ENCODE data around the gene MAP1LC3B. TPM values are rescaled to one million over a fixed set of nuclear protein-coding genes. Genes with fewer than 3 reads are reported as not detected.
"Not testable (repeated sequence)": the region's sequence is repeated elsewhere in the genome, so short reads cannot be mapped to it uniquely, and the experiment has no call there.

Gene MAP1LC3B
- total RNA-seq, 6 experiments from 2014 or later, result 81.3 to 112 (median 85.4) TPM

- H3K4me3 Mint-ChIP-seq, result peak overlapping the region; percentile 66
- TF ChIP-seq, protein P1, sequence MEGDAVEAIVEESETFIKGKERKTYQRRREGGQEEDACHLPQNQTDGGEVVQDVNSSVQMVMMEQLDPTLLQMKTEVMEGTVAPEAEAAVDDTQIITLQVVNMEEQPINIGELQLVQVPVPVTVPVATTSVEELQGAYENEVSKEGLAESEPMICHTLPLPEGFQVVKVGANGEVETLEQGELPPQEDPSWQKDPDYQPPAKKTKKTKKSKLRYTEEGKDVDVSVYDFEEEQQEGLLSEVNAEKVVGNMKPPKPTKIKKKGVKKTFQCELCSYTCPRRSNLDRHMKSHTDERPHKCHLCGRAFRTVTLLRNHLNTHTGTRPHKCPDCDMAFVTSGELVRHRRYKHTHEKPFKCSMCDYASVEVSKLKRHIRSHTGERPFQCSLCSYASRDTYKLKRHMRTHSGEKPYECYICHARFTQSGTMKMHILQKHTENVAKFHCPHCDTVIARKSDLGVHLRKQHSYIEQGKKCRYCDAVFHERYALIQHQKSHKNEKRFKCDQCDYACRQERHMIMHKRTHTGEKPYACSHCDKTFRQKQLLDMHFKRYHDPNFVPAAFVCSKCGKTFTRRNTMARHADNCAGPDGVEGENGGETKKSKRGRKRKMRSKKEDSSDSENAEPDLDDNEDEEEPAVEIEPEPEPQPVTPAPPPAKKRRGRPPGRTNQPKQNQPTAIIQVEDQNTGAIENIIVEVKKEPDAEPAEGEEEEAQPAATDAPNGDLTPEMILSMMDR (IDR thresholded peaks at IDR 0.05), result no peak
- no peaks in the 10 kb centered on the region for H3K9me3 Mint-ChIP-seq
- peak overlapping the region; percentile 90 for H3K27ac Mint-ChIP-seq
- H3K4me1 Mint-ChIP-seq (ENCODE audit: low read depth), result peaks cover 34% of the 10 kb centered on the region
- H3K36me3 Mint-ChIP-seq (ENCODE audit: low read depth), result peaks cover 3% of the 10 kb centered on the region; the same call in 1 of the 2 replicates
- DNase-seq, result peak; percentile 99
- H3K27me3 Mint-ChIP-seq (ENCODE audit: insufficient read depth), result peaks cover 6% of the 10 kb centered on the region
These were observed 4.0 kb upstream of the MAP1LC3B start for GRCh38 chr16:87387942-87388817.

- DNase-seq, result no peak
- Mint-ChIP-seq H3K4me1 (ENCODE audit: low read depth) (peaks cover 40% of the 10 kb centered on the region), H3K27ac (peak overlapping the region; percentile 90), H3K9me3 (no peaks in the 10 kb centered on the region), H3K27me3 (ENCODE audit: insufficient read depth) (peaks cover 10% of the 10 kb centered on the region), H3K36me3 (ENCODE audit: low read depth) (peaks cover 8% of the 10 kb centered on the region; the same call in 1 of the 2 replicates), H3K4me3 (peak overlapping the region; percentile 66)
- TF ChIP-seq, protein P1 (IDR thresholded peaks at IDR 0.05), result no peak
These were observed 3.4 kb upstream of the MAP1LC3B start for GRCh38 chr16:87388818-87389134.

DNA sequence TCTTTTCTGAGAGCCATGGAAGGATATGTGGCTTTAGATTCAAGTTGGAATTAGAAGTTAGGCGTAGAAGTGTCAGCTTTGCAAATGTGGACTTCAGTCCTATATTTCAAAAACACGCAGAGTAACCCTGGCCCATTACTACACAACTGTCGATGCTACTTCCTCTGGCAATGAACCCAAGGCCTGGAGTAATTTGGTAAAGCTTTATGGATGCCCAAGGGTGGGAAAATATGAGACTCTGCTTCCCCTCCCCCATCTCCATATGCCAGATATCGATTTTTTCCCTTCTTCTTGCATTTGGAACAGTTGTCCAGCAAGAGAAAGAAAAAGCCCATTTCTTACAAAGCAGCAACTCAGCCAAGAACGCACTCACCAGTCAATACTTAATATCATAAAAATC, 2.9 kb upstream of the MAP1LC3B start:
- no peaks in the 10 kb centered on the region for H3K9me3 Mint-ChIP-seq
- H3K27me3 Mint-ChIP-seq (ENCODE audit: insufficient read depth), result peaks cover 7% of the 10 kb centered on the region
- TF ChIP-seq, protein P1 (IDR thresholded peaks at IDR 0.05), result no peak
- H3K27ac Mint-ChIP-seq, result peak overlapping the region; percentile 29; the same call in 1 of the 2 replicates
- peaks cover 8% of the 10 kb centered on the region; the same call in 1 of the 2 replicates for H3K36me3 Mint-ChIP-seq (ENCODE audit: low read depth)
- no peak overlapping the region for H3K4me3 Mint-ChIP-seq
- H3K4me1 Mint-ChIP-seq (ENCODE audit: low read depth), result peaks cover 45% of the 10 kb centered on the region
- DNase-seq, result no peak

- not testable (repeated sequence) for H3K27ac Mint-ChIP-seq; DNase-seq; H3K9me3 Mint-ChIP-seq; H3K4me3 Mint-ChIP-seq; H3K27me3 Mint-ChIP-seq (ENCODE audit: insufficient read depth)
- peaks cover 52% of the 10 kb centered on the region for H3K4me1 Mint-ChIP-seq (ENCODE audit: low read depth)
- H3K36me3 Mint-ChIP-seq (ENCODE audit: low read depth), result peaks cover 12% of the 10 kb centered on the region; the same call in 1 of the 2 replicates
These were observed 2.2 kb upstream of the MAP1LC3B start for GRCh38 chr16:87389914-87390313.

GRCh38 chr16:87390641-87391323, 1.4 kb upstream of the MAP1LC3B start:
- Mint-ChIP-seq H3K36me3 (ENCODE audit: low read depth) (peaks cover 12% of the 10 kb centered on the region; the same call in 1 of the 2 replicates), H3K27me3 (ENCODE audit: insufficient read depth) (peaks cover 7% of the 10 kb centered on the region), H3K27ac (peak overlapping the region; percentile 92), H3K9me3 (no peaks in the 10 kb centered on the region), H3K4me1 (ENCODE audit: low read depth) (peaks cover 58% of the 10 kb centered on the region), H3K4me3 (peak overlapping the region; percentile 81)
- DNase-seq, result no peak
- TF ChIP-seq, protein P1 (IDR thresholded peaks at IDR 0.05), result no peak

All from HFFc6 (cell line).